HepG2 (cell line): ENCODE measurements around the gene PLD1. TPM values are rescaled to one million over a fixed set of nuclear protein-coding genes. Genes with fewer than 3 reads are reported as not detected.

Experiments used
- AGO2 ChIP-seq: fragments of 200-400 bp; formaldehyde crosslinking; optimal IDR thresholded peaks from 2 replicates; pipeline ENCODE3; 2017; ENCODE audit warnings: mild to moderate bottlenecking, low read depth, low read length, moderate library complexity
- ARID5B ChIP-seq: IDR thresholded peaks from 2 replicates; pipeline ENCODE4 v1.4.0; 2020; ENCODE audit warnings: mild to moderate bottlenecking, missing genetic modification reagents
- MIER3 ChIP-seq: IDR thresholded peaks from 2 replicates; pipeline ENCODE4 v1.6.1; 2016; ENCODE audit warnings: missing compliant biosample characterization, borderline replicate concordance
- MLLT10 ChIP-seq: sonication (generic); formaldehyde crosslinking; IDR thresholded peaks from 2 replicates; pipeline ENCODE4 v1.4.0; 2020; ENCODE audit warnings: missing genetic modification reagents
- NR3C1 ChIP-seq: sonication (generic); formaldehyde crosslinking; IDR thresholded peaks from 2 replicates; pipeline ENCODE4 v1.4.0; 2020; ENCODE audit warnings: missing genetic modification reagents
- PCBP1 ChIP-seq: fragments of 200-400 bp; formaldehyde crosslinking; IDR thresholded peaks from 2 replicates; pipeline ENCODE4 v1.6.1; 2017; ENCODE audit warnings: mild to moderate bottlenecking, low read depth, low read length, borderline replicate concordance
- PRMT3 ChIP-seq: sonication (generic); formaldehyde crosslinking; IDR thresholded peaks from 2 replicates; pipeline ENCODE4 v1.8.1; 2022; ENCODE audit warnings: low read depth, mild to moderate bottlenecking, moderate library complexity, missing genetic modification reagents, borderline replicate concordance
- RFXAP ChIP-seq: sonication (generic); formaldehyde crosslinking; IDR thresholded peaks from 2 replicates; pipeline ENCODE4 v1.4.0; 2020; ENCODE audit warnings: missing genetic modification reagents, borderline replicate concordance
- SMAD9 ChIP-seq: sonication (generic); formaldehyde crosslinking; IDR thresholded peaks from 2 replicates; pipeline ENCODE4 v1.5.1; 2020; ENCODE audit warnings: mild to moderate bottlenecking, missing genetic modification reagents
- SP2 ChIP-seq: sonication (generic); formaldehyde crosslinking; IDR thresholded peaks from 2 replicates; pipeline ENCODE4 v1.5.1; 2020; ENCODE audit warnings: mild to moderate bottlenecking, missing genetic modification reagents
- STAT5B ChIP-seq: sonication (generic); formaldehyde crosslinking; IDR thresholded peaks from 2 replicates; pipeline ENCODE4 v1.4.0; 2020; ENCODE audit warnings: missing genetic modification reagents
- ZNF350 ChIP-seq: sonication (generic); formaldehyde crosslinking; IDR thresholded peaks from 2 replicates; pipeline ENCODE4 v1.4.0; 2020; ENCODE audit warnings: mild to moderate bottlenecking, low read depth, missing genetic modification reagents, borderline replicate concordance
- ZNF629 ChIP-seq: sonication (generic); formaldehyde crosslinking; conservative IDR thresholded peaks from 2 replicates; pipeline ENCODE4 v1.5.0; 2020; ENCODE audit warnings: missing genetic modification reagents
- polyA plus RNA-seq, 8 experiments: library from polyadenylated mRNA; depleted of rRNA in 3 of 8; stranded (reverse) in 7 of 8; unstranded in 1 of 8; fragments of >200 nt; fragmentation: Illumina TruSeq in 4 of 8; extraction: Trizol in 4 of 8; gene quantifications; 2 replicates each; pipeline versions ENCODE4 v1.2.1 to v1.2.3, GENCODE V29; 2011 to 2016; ENCODE audit warnings: low read depth in 4 of 8, missing spikeins in 1 of 8, mixed read lengths in 1 of 8; ENCODE audit not compliant: insufficient read depth in 1 of 8
- total RNA-seq, 5 experiments: library from RNA; depleted of rRNA; stranded (reverse); fragments of >200 nt; fragmentation: Illumina TruSeq; extraction: Trizol; gene quantifications; 2 replicates each; pipeline ENCODE4 v1.2.3, GENCODE V29; 2016; ENCODE audit warnings: low read depth in 1 of 5
- TF ChIP-seq, protein P1 (sequence below): fragments of 450-650 bp; IDR thresholded peaks from 2 replicates; pipeline ENCODE4 v1.6.1; 2017
- TF ChIP-seq, protein P2 (sequence below): sonication (generic); formaldehyde crosslinking; IDR thresholded peaks from 2 replicates; pipeline ENCODE4 v1.4.0; 2020; ENCODE audit warnings: missing genetic modification reagents
- TF ChIP-seq, protein P3 (sequence below): sonication (generic); formaldehyde crosslinking; conservative IDR thresholded peaks from 2 replicates; pipeline ENCODE4 v1.4.0; 2020; ENCODE audit warnings: missing genetic modification reagents
- TF ChIP-seq, protein P4 (sequence below): sonication (generic); formaldehyde crosslinking; IDR thresholded peaks from 2 replicates; pipeline ENCODE4 v1.4.0; 2020; ENCODE audit warnings: missing genetic modification reagents

The PLD1 gene
- total and polyA plus RNA-seq, 2 of the 13 experiments (the other 11 are each of a cell fraction or from before 2014, with no cell fraction given): 27.1 to 59.4 TPM

- TF ChIP-seq, protein P1, sequence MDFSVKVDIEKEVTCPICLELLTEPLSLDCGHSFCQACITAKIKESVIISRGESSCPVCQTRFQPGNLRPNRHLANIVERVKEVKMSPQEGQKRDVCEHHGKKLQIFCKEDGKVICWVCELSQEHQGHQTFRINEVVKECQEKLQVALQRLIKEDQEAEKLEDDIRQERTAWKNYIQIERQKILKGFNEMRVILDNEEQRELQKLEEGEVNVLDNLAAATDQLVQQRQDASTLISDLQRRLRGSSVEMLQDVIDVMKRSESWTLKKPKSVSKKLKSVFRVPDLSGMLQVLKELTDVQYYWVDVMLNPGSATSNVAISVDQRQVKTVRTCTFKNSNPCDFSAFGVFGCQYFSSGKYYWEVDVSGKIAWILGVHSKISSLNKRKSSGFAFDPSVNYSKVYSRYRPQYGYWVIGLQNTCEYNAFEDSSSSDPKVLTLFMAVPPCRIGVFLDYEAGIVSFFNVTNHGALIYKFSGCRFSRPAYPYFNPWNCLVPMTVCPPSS: no peak
- no peak for TF ChIP-seq PCBP1
- no peak for TF ChIP-seq ZNF350
- no peak for TF ChIP-seq AGO2
- no peak for TF ChIP-seq RFXAP (CRISPR knock-in tag)
- TF ChIP-seq, protein P2, sequence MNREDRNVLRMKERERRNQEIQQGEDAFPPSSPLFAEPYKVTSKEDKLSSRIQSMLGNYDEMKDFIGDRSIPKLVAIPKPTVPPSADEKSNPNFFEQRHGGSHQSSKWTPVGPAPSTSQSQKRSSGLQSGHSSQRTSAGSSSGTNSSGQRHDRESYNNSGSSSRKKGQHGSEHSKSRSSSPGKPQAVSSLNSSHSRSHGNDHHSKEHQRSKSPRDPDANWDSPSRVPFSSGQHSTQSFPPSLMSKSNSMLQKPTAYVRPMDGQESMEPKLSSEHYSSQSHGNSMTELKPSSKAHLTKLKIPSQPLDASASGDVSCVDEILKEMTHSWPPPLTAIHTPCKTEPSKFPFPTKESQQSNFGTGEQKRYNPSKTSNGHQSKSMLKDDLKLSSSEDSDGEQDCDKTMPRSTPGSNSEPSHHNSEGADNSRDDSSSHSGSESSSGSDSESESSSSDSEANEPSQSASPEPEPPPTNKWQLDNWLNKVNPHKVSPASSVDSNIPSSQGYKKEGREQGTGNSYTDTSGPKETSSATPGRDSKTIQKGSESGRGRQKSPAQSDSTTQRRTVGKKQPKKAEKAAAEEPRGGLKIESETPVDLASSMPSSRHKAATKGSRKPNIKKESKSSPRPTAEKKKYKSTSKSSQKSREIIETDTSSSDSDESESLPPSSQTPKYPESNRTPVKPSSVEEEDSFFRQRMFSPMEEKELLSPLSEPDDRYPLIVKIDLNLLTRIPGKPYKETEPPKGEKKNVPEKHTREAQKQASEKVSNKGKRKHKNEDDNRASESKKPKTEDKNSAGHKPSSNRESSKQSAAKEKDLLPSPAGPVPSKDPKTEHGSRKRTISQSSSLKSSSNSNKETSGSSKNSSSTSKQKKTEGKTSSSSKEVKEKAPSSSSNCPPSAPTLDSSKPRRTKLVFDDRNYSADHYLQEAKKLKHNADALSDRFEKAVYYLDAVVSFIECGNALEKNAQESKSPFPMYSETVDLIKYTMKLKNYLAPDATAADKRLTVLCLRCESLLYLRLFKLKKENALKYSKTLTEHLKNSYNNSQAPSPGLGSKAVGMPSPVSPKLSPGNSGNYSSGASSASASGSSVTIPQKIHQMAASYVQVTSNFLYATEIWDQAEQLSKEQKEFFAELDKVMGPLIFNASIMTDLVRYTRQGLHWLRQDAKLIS (CRISPR knock-in tag): no peak
- no peak for TF ChIP-seq SMAD9 (CRISPR knock-in tag)
- TF ChIP-seq, protein P3, sequence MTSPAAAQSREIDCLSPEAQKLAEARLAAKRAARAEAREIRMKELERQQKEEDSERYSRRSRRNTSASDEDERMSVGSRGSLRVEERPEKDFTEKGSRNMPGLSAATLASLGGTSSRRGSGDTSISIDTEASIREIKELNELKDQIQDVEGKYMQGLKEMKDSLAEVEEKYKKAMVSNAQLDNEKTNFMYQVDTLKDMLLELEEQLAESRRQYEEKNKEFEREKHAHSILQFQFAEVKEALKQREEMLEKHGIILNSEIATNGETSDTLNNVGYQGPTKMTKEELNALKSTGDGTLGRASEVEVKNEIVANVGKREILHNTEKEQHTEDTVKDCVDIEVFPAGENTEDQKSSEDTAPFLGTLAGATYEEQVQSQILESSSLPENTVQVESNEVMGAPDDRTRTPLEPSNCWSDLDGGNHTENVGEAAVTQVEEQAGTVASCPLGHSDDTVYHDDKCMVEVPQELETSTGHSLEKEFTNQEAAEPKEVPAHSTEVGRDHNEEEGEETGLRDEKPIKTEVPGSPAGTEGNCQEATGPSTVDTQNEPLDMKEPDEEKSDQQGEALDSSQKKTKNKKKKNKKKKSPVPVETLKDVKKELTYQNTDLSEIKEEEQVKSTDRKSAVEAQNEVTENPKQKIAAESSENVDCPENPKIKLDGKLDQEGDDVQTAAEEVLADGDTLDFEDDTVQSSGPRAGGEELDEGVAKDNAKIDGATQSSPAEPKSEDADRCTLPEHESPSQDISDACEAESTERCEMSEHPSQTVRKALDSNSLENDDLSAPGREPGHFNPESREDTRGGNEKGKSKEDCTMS: no peak
- TF ChIP-seq MLLT10: no peak
- no peak for TF ChIP-seq NR3C1 (CRISPR knock-in tag)
- TF ChIP-seq MIER3 (CRISPR knock-in tag): no peak
- TF ChIP-seq PRMT3 (CRISPR knock-in tag): no peak
- TF ChIP-seq ZNF629 (CRISPR knock-in tag): no peak
- TF ChIP-seq ARID5B: peak; percentile 65; the same call in 1 of the 2 replicates
- no peak for TF ChIP-seq SP2 (CRISPR knock-in tag)
- TF ChIP-seq, protein P4, sequence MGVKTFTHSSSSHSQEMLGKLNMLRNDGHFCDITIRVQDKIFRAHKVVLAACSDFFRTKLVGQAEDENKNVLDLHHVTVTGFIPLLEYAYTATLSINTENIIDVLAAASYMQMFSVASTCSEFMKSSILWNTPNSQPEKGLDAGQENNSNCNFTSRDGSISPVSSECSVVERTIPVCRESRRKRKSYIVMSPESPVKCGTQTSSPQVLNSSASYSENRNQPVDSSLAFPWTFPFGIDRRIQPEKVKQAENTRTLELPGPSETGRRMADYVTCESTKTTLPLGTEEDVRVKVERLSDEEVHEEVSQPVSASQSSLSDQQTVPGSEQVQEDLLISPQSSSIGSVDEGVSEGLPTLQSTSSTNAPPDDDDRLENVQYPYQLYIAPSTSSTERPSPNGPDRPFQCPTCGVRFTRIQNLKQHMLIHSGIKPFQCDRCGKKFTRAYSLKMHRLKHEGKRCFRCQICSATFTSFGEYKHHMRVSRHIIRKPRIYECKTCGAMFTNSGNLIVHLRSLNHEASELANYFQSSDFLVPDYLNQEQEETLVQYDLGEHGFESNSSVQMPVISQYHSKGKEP (CRISPR knock-in tag): no peak
- TF ChIP-seq STAT5B (CRISPR knock-in tag): no peak
These were observed 18.6 kb downstream of the PLD1 start (continued) for GRCh38 chr3:171791692-171792076.
